GM23248 (cell line): ENCODE measurements around the gene TSC22D1. TPM values are rescaled to one million over a fixed set of nuclear protein-coding genes. Genes with fewer than 3 reads are reported as not detected.

Source experiments
- DNase-seq: peaks from one replicate; pipeline ENCODE4 v3.0.0-alpha.2; 2015
- H2AFZ ChIP-seq: fragments of 200-600 bp; sonication (generic); 2 replicates; pipeline ENCODE4 v1.6.1; 2016; ENCODE audit warnings: antibody characterized with exemption
- H3F3A ChIP-seq: fragments of 200-600 bp; sonication (generic); 2 replicates; pipeline ENCODE4 v1.6.1; 2016; ENCODE audit warnings: mild to moderate bottlenecking, antibody characterized with exemption, mixed run types; ENCODE audit not compliant: insufficient read depth
- H3K27ac ChIP-seq: fragments of 200-600 bp; sonication (generic); 2 replicates; pipeline ENCODE4 v1.5.1; 2016; ENCODE audit warnings: mild to moderate bottlenecking
- H3K27me3 ChIP-seq: fragments of 200-600 bp; sonication (generic); replicated peaks from 2 replicates; pipeline ENCODE4 v1.6.1; 2016; ENCODE audit warnings: mild to moderate bottlenecking; ENCODE audit not compliant: insufficient read depth
- H3K36me3 ChIP-seq: fragments of 200-600 bp; sonication (generic); 2 replicates; pipeline ENCODE4 v1.6.1; 2016; ENCODE audit warnings: low read depth, mild to moderate bottlenecking
- H3K4me1 ChIP-seq: fragments of 200-600 bp; sonication (generic); 2 replicates; pipeline ENCODE4 v1.6.1; 2016; ENCODE audit warnings: mild to moderate bottlenecking; ENCODE audit not compliant: insufficient read depth
- H3K4me2 ChIP-seq: fragments of 200-600 bp; sonication (generic); one replicate; pipeline ENCODE4 v1.6.1; 2016; ENCODE audit warnings: mild to moderate bottlenecking; ENCODE audit not compliant: unreplicated experiment
- H3K4me3 ChIP-seq: fragments of 200-600 bp; sonication (generic); 2 replicates; pipeline ENCODE4 v1.5.1; 2016; ENCODE audit warnings: mild to moderate bottlenecking
- H3K79me2 ChIP-seq: fragments of 200-600 bp; sonication (generic); 2 replicates; pipeline ENCODE4 v1.6.1; 2016; ENCODE audit warnings: mild to moderate bottlenecking; ENCODE audit not compliant: insufficient read depth
- H3K9ac ChIP-seq: fragments of 200-600 bp; sonication (generic); 2 replicates; pipeline ENCODE4 v1.6.1; 2016; ENCODE audit warnings: mild to moderate bottlenecking
- H3K9me2 ChIP-seq: fragments of 200-600 bp; sonication (generic); 2 replicates; pipeline ENCODE4 v1.6.1; 2016; ENCODE audit warnings: mixed run types, mild to moderate bottlenecking, moderate library complexity; ENCODE audit not compliant: insufficient read depth
- H3K9me3 ChIP-seq: fragments of 200-600 bp; sonication (generic); one replicate; pipeline ENCODE4 v1.6.1; 2017; ENCODE audit warnings: low read depth
- H4K20me1 ChIP-seq: fragments of 200-600 bp; sonication (generic); 2 replicates; pipeline ENCODE4 v1.6.0; 2016; ENCODE audit not compliant: insufficient read depth
- EZH2 ChIP-seq: fragments of 200-600 bp; sonication (generic); IDR thresholded peaks from 2 replicates; pipeline ENCODE4 v1.6.1; 2018; ENCODE audit warnings: antibody characterized with exemption, mild to moderate bottlenecking; ENCODE audit not compliant: insufficient read depth, poor library complexity, severe bottlenecking
- EZH2phosphoT487 ChIP-seq: fragments of 200-600 bp; sonication (generic); IDR thresholded peaks from 2 replicates; pipeline ENCODE4 v1.6.1; 2018; ENCODE audit warnings: antibody characterized with exemption, moderate library complexity, mild to moderate bottlenecking, low read depth; ENCODE audit not compliant: insufficient read depth
- WGBS, 2 experiments: methylation state at CpG; one replicate each; pipeline ENCODE4 v1.1.6; 2015 to 2017; ENCODE audit warnings: low lambda C conversion rate in 2 of 2, low coverage in 1 of 2; ENCODE audit errors: missing lambda C conversion rate in 2 of 2; 5-methylcytosine and 5-hydroxymethylcytosine counted together
- in situ Hi-C: fragments of 300-500 bp; cut with MboI; formaldehyde crosslinking; loops from 2 replicates; pipeline ENCODE4 v1.15.0; 2020
- polyA plus RNA-seq: library from polyadenylated mRNA; unstranded; fragments of >200 nt; fragmentation: Nextera tagmentation; extraction: Ambion mirVana; gene quantifications from 2 replicates; pipeline ENCODE4 v1.2.1, GENCODE V29; 2016
- total RNA-seq: library from RNA; depleted of rRNA; stranded (reverse); fragments of >200 nt; shearing (Covaris generic); gene quantifications from 2 replicates; pipeline ENCODE4 v1.2.3, GENCODE V29; 2014

The TSC22D1 gene
- total and polyA plus RNA-seq, 2 experiments from 2014 or later: 31.3 to 60.6 TPM

DNA sequence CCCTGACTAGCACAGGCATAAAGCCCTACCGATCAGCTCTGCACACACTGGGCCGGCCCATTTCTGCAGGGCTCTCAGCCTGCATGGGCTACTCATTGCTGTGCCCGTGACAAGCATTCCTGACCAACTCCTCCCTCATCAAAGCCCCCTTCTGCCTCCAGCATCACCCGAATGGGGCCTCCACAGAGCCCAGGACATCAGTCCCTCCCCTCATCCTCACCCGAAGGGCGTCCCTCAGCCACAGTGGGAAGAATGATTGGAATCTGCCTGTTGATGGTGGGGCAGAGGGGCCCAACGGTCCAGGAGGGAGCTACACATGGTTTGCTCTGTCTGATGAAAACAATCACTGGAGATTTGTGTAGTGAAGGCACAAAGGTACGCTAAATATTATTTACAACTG, 158.7 kb downstream of the TSC22D1 start:
- H4K20me1 ChIP-seq: no peaks in the 10 kb centered on the region
- TF ChIP-seq EZH2: no peak
- no peak for TF ChIP-seq EZH2phosphoT487
- in situ Hi-C loops: no loop called here
- H3K4me2 ChIP-seq: no peak overlapping the region
- no peaks in the 10 kb centered on the region for H3K36me3 ChIP-seq
- H3F3A ChIP-seq: no peaks in the 10 kb centered on the region
- no peaks in the 10 kb centered on the region for H3K4me1 ChIP-seq
- 70 to 72% methylated on average over 8 of the region's 8 CpGs for WGBS, 2 experiments
- H3K27me3 ChIP-seq: no peaks in the 10 kb centered on the region; the same call in 1 of the 2 replicates
- H3K27ac ChIP-seq: no peak overlapping the region
- no peak for DNase-seq
- H2AFZ ChIP-seq: no peak overlapping the region
- H3K79me2 ChIP-seq: no peaks in the 10 kb centered on the region
- no peak overlapping the region for H3K4me3 ChIP-seq
- H3K9me3 ChIP-seq: no peaks in the 10 kb centered on the region
- no peaks in the 10 kb centered on the region for H3K9me2 ChIP-seq
- no peak overlapping the region for H3K9ac ChIP-seq

DNA sequence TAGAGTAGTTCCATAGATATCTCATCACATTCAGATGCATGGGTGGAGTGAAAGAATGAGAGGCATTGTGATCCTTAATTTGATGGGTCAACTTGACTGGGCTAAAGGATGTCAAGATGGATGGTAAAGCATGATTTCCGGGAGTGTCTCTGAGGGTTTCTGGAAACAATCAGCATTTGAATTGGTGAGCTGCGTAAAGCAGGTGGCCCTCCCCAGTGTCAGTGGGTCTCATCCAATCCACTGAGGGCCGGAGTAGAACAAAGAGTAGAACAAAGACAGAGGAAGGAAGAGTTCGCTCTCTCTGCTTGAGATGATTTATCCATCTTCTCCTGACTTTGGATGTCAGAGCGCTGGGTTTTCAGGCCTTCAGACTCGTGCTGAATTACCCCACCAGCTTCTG, 159.4 kb downstream of the TSC22D1 start:
- H3K4me3 ChIP-seq: no peak overlapping the region
- H3K36me3 ChIP-seq: no peaks in the 10 kb centered on the region
- H3F3A ChIP-seq: no peaks in the 10 kb centered on the region
- TF ChIP-seq EZH2phosphoT487 (no peak), EZH2 (no peak)
- no peak overlapping the region for H2AFZ ChIP-seq
- no peak overlapping the region for H3K9ac ChIP-seq
- DNase-seq: no peak
- in situ Hi-C loops: no loop called here
- no peaks in the 10 kb centered on the region for H3K79me2 ChIP-seq
- H3K9me3 ChIP-seq: no peaks in the 10 kb centered on the region
- no peak overlapping the region for H3K27ac ChIP-seq
- 74 to 77% methylated on average over 6 of the region's 6 CpGs for WGBS, 2 experiments
- no peaks in the 10 kb centered on the region for H3K4me1 ChIP-seq
- no peaks in the 10 kb centered on the region; the same call in 1 of the 2 replicates for H3K27me3 ChIP-seq
- no peak overlapping the region for H3K4me2 ChIP-seq
- H4K20me1 ChIP-seq: no peaks in the 10 kb centered on the region
- H3K9me2 ChIP-seq: no peaks in the 10 kb centered on the region

DNA sequence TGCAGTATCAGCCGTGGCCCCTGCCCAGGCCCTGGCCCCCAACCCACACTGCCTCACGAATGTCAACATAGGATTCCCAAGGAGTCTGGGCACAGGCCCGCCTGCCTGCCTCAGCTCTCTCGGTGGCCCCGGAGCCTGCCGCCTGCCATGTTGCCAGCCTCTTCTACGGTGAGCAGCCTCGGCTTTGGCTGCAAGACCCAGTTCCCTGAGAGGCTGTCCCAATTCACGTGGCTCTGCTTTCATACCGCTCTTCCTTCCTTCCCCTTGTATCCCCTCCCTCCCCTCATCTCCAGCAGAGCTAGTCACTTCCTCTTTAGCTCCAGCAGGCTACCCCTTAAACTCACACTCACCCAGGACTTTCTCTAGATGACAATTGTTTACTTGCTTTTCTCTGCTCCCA, 159.8 kb downstream of the TSC22D1 start:
- H2AFZ ChIP-seq: no peak overlapping the region
- DNase-seq: no peak
- 59 to 77% methylated on average over 5 to 10 of the region's 10 CpGs for WGBS, 2 experiments

DNA sequence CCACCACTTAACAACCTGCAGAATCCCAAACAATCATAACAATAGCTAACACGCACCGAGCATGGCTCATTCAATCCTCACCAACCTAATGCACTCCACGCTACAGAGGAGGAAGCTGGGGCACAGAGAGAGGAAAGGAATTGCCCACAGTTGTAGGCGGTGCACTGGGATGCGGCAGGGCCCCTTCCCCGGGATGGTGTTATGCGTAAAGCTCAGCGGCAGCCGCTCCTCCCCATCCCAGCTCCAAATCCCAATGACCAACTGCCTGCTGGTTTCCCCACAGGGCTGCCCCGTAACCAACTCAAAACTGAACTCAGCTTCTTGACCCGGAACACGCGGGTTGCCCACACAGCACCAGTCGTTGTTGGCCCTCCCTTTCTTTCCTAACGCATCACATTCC, 160.3 kb downstream of the TSC22D1 start:
- Histone ChIP-seq H3K79me2 (no peaks in the 10 kb centered on the region), H3K4me3 (no peak overlapping the region), H3K9me2 (no peaks in the 10 kb centered on the region), H3K4me2 (no peak overlapping the region), H2AFZ (no peak overlapping the region), H3K36me3 (no peaks in the 10 kb centered on the region), H3F3A (no peaks in the 10 kb centered on the region), H3K9me3 (no peaks in the 10 kb centered on the region), H4K20me1 (no peaks in the 10 kb centered on the region), H3K9ac (no peak overlapping the region), H3K27ac (no peak overlapping the region), H3K27me3 (no peaks in the 10 kb centered on the region; the same call in 1 of the 2 replicates), H3K4me1 (no peaks in the 10 kb centered on the region)
- in situ Hi-C loops: no loop called here
- no peak for DNase-seq
- TF ChIP-seq EZH2phosphoT487 (no peak), EZH2 (no peak)
- WGBS, 2 experiments: 71 to 74% methylated on average over 15 of the region's 15 CpGs

More for the DNA sequence above, 159.8 kb downstream of the TSC22D1 start:
- no peaks in the 10 kb centered on the region for H3K36me3 ChIP-seq
- H3K9me2 ChIP-seq: no peaks in the 10 kb centered on the region
- H3K4me3 ChIP-seq: no peak overlapping the region
- H3K4me1 ChIP-seq: no peaks in the 10 kb centered on the region
- H3K79me2 ChIP-seq: no peaks in the 10 kb centered on the region
- no peaks in the 10 kb centered on the region for H4K20me1 ChIP-seq
- TF ChIP-seq EZH2phosphoT487: no peak
- TF ChIP-seq EZH2: no peak
- no peaks in the 10 kb centered on the region; the same call in 1 of the 2 replicates for H3K27me3 ChIP-seq
- H3F3A ChIP-seq: no peaks in the 10 kb centered on the region
- H3K27ac ChIP-seq: no peak overlapping the region
- H3K4me2 ChIP-seq: no peak overlapping the region
- H3K9me3 ChIP-seq: no peaks in the 10 kb centered on the region
- in situ Hi-C loops: no loop called here
- no peak overlapping the region for H3K9ac ChIP-seq

DNA sequence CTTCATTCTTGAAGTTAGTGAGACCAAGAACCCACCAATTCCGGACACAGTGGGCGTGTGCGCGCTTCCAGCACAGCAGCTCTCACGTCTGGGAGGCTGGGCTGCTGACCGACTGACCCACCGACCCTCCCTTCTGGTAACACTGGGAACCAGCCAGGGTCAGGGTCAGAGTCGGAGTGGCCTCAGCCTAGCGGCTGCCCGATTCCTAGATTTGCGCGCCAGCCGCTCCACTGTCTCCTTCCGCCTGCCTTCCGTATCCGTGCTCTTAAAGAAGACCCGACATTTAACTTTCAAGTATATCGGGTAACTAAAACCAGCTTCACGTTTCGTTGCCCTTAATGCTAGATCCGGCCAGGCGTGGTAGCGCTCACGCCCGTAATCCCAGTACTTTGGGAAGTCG, 161.4 kb downstream of the TSC22D1 start:
- H3K9me2 ChIP-seq: no peaks in the 10 kb centered on the region
- H3F3A ChIP-seq: no peaks in the 10 kb centered on the region
- WGBS, 2 experiments: 90 to 92% methylated on average over 26 of the region's 26 CpGs
- H3K79me2 ChIP-seq: no peaks in the 10 kb centered on the region
- no peak overlapping the region for H3K4me3 ChIP-seq
- in situ Hi-C loops: no loop called here
- H3K27me3 ChIP-seq: peaks cover 3% of the 10 kb centered on the region; the same call in 1 of the 2 replicates
- TF ChIP-seq EZH2phosphoT487 (no peak), EZH2 (no peak)
- no peaks in the 10 kb centered on the region for H3K36me3 ChIP-seq
- no peak overlapping the region for H3K9ac ChIP-seq
- H3K4me1 ChIP-seq: no peaks in the 10 kb centered on the region
- no peak overlapping the region for H2AFZ ChIP-seq
- H3K4me2 ChIP-seq: no peak overlapping the region
- no peak overlapping the region for H3K27ac ChIP-seq
- no peaks in the 10 kb centered on the region for H3K9me3 ChIP-seq
- no peaks in the 10 kb centered on the region for H4K20me1 ChIP-seq
- DNase-seq: no peak
